ENCODE data around the gene ZNF442.
"Not testable (repeated sequence)": the region's sequence is repeated elsewhere in the genome, so short reads cannot be mapped to it uniquely, and the experiment has no call there.

ZNF442 gene

DNA sequence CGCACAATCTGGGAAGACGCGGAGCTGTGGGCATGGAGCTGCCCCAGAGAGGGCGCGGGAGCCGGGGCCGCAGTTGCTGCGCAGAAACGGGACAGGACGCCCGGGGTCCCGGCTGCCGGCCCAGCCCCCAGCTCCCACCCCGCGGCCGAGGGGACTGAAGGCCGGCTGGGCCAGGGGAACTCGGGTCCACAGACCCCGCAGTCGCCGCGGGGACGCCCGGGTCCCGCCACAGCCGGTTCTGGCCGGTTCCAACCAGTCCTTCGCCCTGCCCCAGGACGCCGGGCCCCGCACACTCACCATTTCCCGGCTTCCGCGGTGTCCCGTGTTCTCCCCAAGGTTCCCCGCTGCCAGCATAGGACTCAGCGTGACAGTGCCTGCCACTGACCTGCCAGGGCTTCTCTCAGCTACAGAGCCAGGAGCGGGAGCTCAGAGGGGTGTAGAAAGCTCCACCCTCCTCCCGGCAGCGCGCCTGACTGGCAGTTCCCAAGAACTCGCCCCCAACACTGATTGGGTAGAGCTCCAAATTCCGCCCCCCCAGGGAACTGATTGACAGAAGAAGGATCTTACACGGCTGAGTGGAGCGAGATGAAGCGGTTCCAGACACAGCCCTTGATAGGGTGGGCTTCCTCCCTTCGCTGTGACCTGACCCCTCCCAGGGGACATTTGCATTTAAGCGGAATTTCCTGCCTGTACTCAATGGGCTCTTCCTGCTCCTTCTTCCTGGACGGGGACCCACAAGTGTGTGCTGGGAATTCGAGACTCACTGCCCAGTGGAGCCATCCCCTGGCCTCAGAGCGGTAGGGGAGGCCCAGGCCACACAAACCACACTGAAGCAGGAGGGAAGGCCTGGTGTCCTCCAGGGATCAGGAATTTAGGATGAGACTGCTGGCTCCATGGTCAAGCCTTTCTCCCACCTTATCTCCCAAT, at the start of gene ZNF442:
Gene ZNF442, minus strand, starts transcription at position 448 of the 927 bp plus-strand sequence. CDS start 2,052 bp downstream, outside the sequence.
- DNase-seq (ENCODE audit: low spot score), result peak; percentile 97

DNA sequence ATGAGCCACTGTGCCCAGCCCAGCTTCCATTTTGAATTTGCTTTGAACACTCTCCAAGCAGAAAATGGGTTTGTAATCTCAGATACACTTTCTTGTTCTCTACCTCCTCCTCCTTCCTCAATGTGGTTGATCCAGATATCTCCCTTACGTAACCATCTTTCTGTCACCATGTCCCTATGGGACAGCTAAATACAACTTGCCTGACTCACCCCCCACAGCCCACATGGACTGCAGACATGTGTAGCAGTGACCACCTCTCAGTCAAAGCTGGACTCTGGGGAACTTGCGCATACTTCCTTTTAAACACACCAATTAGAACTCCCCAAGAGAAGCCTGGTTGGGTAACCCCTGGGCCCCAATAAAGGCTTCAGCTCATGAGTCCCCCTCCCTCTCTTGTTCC, 46.4 kb upstream of the ZNF442 start:
- no peak for DNase-seq (ENCODE audit: low spot score)

DNA sequence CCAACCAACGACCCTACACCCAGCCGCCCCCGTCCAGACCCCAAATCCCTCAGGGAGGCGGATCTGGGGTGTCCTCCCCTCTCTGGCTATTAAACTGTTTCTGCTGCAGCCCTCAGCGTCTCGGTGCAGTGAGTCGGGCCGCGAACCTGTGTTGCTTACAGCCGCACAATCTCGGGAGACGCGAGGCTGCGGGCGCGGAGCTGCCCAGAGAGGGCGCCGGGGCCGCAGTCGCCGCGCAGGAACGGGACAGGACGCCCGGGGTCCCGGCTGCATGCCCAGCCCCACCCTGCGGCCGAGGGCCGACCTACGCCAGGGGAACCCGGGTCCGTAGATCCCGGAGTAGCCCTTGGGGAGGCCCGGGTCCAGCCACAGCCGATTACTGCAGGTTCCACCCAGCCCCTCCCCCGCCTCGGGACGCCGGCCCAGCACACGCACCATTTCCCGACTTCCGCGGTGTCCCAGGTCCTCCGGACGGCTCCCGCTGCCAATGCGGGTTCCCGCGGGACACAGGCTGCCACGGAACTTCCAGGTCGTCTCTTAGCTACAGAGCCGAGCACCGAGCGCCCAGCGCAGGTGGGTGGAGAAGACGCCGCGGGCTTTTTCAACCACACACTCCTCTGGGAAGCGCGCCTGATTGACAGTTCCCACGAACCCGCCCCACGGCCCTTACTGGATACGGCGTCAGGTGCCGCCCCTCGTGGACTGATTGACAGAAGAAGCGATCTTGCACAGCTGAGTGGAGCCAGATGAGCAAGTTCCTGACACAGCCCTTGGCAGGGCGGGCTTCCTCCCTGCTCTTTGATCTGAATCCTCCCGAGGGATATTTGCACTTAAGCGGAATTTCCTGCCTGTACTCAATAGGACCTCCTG, 35.4 kb upstream of the ZNF442 start, which contains the start of gene ZNF799:
Gene ZNF799, minus strand, starts transcription at position 639 of the 870 bp plus-strand sequence. Its CDS starts 201 bp downstream, at position 438.
- peak; percentile 95 for DNase-seq (ENCODE audit: low spot score)

DNA sequence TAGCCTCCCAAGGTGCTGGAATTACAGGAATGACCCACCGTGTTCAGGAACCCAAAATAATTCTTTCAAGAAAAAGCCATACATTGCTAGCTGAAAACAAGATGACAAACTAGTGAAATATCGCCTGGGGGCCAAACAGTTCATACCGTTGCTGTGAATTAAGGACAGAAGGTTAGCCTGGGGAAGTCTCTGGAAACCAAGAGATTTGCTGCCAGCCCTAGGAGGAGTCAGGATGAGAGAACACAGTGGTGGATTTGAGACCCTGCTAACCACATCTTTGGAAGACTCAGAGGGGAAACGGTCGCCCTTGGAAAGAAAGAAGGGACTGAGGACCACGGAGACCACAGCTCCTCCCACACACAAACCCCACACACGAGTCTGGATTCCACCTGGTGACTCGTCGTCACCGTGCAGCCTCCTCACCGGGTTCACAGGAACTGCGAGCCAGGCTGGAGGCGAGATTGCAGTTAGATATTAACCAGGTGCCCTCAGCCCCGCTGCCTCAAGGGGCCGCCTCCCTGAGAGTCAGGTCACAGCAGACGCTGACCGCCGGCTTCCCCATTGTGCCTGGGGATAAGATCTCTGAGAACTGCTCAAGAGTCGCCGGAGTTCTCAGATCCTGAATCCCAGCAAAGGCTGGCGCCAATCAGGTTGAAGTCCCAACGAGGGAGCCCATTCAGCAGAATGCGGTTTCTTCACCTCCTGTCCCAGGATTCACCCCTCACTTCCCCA, 34.6 kb upstream of the ZNF442 start:
- not testable (repeated sequence) for DNase-seq (ENCODE audit: low spot score)

DNA sequence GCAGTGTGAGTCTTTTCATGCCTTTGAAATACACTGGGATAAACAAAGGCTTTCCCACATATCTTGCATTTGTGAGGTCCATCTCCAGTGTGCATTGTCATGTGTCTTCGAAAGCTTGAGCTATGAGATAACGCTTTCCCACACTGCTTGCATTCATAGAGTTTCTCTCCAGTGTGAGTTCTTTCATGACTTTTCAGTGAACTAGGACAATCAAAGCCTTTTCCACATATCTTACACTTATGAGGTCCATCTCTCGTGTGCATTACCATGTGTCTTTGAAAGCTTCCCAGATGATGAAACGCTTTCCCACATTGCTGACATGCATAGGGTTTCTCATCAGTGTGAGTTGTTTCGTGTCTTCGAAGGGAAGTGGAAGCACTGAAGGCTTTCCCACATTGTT, 25.7 kb upstream of the ZNF442 start:
- not testable (repeated sequence) for DNase-seq (ENCODE audit: low spot score)

DNA sequence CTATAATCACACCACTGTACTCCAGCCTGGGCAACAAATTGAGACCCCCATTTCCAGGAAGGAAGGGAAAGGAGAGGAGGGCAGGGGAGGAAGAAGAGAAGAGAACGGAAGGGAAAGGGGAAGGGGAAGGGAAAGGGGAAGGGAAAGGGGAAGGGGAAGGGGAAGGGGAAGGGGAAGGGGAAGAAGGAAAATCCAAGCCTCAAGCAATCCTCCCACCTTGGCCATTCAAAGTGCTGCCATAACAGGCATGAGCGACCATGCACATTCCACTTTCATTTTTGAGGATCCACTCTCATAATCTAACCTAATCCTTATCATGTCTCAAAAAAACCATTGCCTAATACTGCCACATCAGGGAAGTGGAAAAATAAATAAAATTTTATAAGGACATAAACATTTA, 20.9 kb upstream of the ZNF442 start:
- not testable (repeated sequence) for DNase-seq (ENCODE audit: low spot score)

DNA sequence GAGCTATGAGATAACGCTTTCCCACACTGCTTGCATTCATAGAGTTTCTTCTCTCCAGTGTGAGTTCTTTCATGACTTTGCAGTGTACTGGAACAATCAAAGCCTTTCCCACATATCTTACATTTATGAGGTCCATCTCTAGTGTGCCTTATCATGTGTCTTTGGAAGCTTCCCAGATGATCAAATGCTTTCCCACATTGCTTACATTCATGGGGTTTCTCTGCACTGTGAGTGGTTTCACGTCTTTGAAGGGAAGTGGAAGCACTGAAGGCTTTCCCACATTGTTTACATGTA, 14.9 kb upstream of the ZNF442 start:
- no peak for DNase-seq (ENCODE audit: low spot score)

DNA sequence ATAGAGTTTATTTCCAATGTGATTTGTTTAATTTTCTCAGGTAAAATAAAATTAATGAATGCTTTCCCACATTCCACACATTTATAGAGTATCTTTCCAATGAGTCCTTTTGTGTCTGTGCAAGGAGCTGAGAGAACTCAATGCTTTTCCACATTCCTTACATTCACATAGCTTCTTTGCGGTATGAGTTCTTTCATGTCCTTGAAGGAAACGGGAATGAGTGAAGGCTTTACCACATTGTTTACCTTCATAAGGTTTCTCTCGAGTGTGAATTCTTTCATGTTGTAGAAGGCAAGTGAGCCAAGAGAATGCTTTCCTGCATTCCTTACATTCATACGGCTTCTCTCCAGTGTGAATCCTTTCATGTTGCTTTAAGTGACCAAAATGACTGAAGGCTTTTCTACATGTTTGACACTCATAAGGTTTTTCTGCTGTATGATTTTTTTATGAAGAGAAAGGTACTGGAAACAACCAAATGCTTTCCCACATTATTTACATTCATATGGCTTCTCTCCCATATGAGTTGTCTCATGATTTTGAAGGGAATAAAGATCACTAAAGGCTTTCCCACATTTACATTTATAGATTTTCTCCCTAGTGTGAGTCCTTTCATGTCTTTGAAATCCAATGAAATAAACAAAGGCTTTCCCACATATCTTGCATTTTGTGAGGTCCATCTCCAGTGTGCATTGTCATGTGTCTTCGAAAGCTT, 14.4 kb upstream of the ZNF442 start:
- DNase-seq (ENCODE audit: low spot score), result no peak

DNA sequence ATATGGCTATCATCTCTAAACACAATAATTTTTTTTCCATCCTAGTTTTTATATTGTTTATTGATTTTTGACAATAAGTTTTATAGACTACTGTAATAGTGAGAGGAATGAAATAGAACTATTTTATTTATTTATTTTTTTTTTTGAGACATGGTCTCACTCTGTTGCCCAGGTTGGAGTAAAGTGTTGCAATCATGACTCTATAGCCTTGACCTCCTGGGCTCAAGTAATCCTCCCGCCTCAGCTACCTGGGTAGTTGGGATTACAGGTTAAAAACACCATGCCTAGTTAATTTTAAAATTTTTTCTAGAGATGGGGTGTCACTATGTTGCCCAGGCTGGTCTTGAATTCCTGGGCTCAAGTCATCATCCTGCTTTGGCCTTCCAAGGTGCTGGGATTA, 8.5 kb upstream of the ZNF442 start:
- DNase-seq (ENCODE audit: low spot score), result no peak

DNA sequence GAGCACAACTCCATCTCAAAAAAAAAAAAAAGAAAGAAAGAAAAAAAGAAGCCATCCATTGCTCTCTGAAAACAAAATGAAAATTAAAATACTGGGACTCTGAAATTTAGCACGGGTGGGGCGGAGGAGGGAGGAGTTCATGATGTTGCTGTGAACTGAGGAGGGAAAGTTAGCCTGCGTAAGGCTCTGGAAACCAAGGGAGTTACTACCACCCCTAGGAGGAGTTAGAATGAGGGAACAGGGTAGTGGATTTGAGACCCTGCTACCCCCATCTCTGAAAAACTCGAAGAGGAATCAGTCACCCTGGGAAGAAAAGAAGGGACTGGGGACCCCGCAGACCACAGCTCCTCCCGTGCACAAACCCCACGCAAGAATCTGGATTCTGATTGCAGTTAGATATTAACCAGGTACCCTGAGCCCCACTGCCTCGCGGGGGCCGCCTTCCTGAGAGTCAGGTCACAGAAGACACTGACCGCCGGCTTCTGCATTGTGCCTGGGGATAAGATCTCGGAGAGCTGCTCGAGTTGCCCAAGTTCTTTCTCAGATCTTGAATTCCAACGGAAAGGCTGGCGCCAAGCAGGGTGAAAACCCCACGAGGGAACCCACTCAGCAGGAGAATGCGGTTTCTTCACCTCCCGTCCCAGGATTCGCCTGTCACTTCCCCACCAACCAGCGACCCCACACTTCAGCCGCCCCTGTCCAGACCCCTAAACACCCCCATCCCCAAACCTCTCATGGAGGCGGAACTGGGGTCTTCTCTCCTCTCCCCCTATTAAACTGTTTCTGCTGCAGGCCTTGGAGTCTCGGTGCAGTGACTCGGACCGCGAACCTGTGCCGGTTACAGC, 870 bp downstream of the ZNF442 start:
- no peak for DNase-seq (ENCODE audit: low spot score)

DNA sequence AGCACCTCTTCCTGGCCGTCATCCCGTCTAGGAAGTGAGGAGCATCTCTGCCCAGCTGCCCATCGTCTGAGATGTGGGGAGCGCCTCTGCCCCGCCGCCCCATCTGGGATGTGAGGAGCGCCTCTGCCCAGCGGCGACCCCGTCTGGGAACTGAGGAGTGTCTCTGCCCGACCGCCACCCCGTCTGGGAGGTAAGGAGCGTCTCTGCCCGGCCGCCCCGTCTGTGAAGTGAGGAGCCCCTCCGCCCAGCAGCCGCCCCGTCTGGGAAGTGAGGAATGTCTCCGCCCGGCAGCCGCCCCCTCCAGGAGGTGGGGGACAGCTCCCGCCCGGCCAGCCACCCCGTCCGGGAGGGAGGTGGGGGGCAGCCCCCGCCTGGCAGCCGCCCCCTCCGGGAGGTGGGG, 3.2 kb downstream of the ZNF442 start:
- not testable (repeated sequence) for DNase-seq (ENCODE audit: low spot score)

DNA sequence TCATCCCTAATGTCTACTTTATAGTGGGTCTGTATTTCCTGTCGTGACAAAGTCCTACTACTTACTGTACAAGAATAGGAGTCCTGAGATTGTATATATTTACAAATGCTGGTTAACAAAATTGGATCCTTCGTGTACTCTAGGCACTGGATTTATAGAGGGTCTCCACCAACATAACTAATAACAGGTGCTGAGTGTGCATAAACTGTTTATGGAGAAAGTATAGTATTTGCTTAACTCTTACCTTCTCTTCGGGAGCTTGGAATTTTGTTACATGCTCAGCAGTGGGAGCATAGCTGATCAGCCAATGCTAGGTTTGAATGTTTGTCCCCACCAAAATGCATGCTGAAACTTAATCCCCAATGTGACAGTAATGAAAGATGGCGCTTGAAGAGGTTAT, 12.1 kb downstream of the ZNF442 start:
- no peak for DNase-seq (ENCODE audit: low spot score)

DNA sequence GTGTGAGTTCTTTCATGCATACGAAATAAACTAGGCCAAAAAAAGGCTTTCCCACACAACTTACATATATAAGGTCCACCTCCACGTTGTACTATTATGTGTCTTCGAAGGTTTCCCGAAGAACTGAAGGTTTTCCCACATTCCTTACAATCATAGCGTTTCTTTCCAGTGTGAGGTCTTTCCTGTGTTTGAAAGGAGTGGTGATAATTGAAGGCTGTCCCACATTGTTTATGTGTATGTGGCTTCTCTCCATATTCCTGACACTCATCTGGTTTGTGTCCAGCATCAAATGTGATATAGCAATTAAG, 14.6 kb downstream of the ZNF442 start:
- no peak for DNase-seq (ENCODE audit: low spot score)

DNA sequence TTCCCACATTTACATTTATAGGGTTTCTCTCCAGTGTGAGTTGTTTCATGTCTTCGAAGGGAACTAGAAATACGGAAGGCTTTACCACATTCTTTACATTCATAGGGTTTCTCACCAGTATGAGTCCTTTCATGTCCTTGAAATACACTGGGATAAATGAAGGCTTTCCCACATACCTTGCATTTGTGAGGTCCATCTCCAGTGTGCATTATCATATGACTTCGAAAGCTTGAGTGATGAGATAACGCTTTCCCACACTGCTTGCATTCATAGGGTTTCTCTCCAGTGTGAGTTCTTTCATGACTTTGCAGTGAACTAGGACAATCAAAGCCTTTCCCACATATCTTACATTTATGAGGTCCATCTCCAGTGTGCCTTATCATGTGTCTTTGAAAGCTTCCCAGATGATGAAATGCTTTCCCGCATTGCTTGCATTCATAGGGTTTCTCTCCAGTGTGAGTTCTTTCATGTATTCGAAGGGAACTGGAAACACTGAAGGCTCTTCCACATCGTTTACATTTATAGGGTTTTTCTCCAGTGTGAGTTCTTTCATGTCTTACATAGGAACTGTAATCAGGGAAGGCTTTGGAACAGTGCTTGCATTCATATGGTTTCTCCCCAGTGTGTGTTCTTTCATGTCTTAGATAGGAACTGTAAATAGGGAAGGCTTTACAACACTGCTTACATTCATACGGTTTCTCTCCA, 15.1 kb downstream of the ZNF442 start:
- no peak for DNase-seq (ENCODE audit: low spot score)

DNA sequence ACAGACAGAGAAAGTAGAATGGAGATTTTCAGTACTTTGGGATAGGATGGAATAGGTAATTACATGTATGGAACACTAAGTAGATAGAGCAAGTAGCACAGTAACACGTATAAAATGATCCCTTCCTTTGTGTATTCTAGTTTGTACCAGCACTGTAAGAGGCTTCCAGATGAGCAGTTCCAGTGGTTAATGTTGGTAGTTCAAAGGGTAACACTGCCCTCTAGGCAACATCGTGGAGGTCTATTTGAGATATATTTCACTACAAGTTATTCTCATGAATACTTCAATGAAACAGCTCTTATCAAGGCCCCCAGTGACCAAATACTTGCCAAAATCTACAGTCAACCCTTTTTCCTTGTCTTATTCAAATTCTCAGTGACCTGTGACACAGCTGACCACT, 18.6 kb downstream of the ZNF442 start:
- no peak for DNase-seq (ENCODE audit: low spot score)

DNA sequence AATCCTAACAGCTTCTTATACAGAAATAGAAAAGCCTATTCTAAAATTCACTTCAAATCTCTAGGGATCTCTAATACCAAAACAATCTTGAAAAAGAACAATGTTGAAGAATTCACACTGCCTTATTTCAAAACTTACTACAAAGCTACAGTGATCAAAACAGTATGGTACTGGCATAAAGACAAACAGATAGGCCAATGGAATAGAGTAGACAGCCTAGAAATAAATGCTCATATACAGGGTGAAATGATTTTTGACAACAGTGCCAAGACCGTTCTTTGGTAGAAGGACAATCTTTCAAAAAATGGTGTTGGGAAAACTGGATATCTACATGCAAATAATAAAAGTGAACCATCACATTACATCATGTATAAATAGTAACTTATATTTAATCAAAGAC, 20.3 kb downstream of the ZNF442 start:
- no peak for DNase-seq (ENCODE audit: low spot score)

DNA sequence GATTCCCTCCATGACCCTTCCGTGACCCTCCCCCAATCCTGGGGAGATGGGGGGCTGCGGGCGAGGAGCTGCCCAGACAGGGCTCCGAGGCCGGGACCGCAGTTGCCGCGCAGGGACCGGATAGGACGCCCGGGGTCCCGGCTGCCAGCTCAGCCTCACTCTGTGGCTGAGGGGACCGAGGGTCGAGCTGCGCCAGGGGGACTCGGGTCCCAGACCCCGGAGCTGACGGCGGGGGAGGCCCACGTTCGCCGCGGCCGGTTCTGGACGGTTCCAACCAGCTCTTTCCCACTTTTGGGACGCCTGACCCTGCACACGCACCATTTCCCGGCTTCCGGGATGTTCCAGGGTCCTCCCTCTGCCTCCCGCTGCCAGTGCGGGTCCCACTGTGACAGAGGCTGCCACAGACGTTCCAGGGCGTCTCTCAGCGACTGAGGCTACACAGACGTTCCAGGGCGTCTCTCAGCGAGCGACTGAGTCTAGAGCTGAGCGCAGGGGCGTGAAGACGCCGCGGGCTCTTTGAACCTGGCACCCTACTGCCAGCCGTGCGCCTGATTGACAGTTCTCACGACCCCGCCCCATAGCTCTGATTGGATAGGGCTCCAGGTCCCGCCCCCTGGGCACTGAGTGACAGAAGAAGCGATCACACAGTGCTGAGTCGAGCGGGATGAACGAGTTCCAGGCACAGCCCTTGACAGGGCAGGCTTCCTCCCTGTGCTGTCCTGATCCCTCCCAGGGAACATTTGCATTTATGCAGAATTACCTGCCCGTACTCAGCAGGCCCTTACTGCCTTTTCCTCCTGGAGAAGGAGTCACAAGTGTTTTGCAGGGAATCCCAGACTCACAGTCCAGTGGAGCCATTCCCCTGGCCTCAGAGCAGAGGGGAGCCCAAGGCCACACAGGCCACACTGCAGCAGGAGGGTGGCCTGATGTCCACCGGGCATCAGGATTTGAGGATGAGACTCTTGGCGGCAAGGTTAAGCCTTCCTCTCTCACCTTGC, 32.0 kb downstream of the ZNF442 start, which contains the start of gene ZNF563:
Gene ZNF563, minus strand, starts transcription at position 472 of the 998 bp plus-strand sequence. Its CDS starts 151 bp downstream, at position 321.
- DNase-seq (ENCODE audit: low spot score), result peak; percentile 98

DNA sequence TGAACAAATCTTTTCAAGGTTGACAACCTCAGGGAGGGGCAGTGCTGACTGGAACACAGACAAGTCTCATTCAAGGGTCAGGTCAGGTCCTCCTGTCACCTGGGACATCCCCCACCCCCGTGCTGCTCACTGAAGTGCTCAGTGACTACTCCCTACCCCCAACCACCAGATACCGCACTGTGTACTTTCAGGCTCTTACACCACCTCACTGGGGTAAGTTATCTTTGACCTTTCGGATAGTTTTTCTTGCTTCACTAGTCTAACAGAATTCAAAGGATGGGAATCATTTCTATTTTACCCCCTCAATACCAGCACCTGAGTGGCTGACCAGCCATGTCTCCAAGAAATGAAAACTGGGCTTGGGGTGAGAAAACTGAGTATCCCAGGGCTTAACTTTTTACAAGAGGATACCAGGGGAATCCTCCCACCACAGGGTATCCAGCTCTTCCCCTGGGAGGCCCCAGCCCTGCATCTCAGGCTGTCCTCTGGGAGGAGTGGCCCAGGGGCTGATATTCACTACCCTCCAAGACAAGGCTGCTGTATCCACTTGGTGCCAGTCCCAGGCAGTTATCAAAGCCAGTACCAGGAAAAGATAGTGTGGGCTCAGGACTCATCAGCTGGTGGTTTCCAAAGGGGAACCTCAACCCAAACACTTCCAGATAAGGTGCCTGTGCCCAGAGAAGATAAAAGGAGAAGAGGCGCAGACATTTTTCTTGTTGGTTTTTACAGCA, 34.1 kb downstream of the ZNF442 start:
- no peak for DNase-seq (ENCODE audit: low spot score)
